Activated CD8-positive, alpha-beta memory T cell treated with anti-CD3 and anti-CD28 coated beads for 4 hours (primary cell): ENCODE results near the gene ESAM.

Experiments
- DNase-seq, 2 donors: peaks; one replicate each; pipeline ENCODE4 v3.0.0-alpha.2; 2020; ENCODE audit warnings: low read depth in 2 of 2

ESAM gene

GRCh38 chr11:124762105-124762623 is at the start of gene ESAM:
TSS of gene ESAM (minus strand) at chr11:124762290. CDS start at chr11:124762154, 136 bp downstream.
- peak; percentile 28 to 46 for DNase-seq

GRCh38 chr11:124811399-124812125 is 49.5 kb upstream of the ESAM start:
- no peak for DNase-seq

- DNase-seq, result no peak
Measured at GRCh38 chr11:124807660-124808270, 45.7 kb upstream of the ESAM start.

GRCh38 chr11:124807201-124807600 is 45.1 kb upstream of the ESAM start:
- DNase-seq, result no peak

- no peak for DNase-seq
Measured at GRCh38 chr11:124804884-124805283, 42.8 kb upstream of the ESAM start.

GRCh38 chr11:124801636-124802312 is 39.7 kb upstream of the ESAM start:
- DNase-seq, result no peak

GRCh38 chr11:124801014-124801413 is 38.9 kb upstream of the ESAM start:
- DNase-seq, result no peak

GRCh38 chr11:124800226-124800929 is 38.3 kb upstream of the ESAM start, which contains the start of gene MSANTD2:
TSS of gene MSANTD2 (minus strand) at chr11:124800406. CDS start at chr11:124800380, 26 bp downstream.
- peak; percentile 53 to 56 for DNase-seq

GRCh38 chr11:124799348-124800225 is 37.5 kb upstream of the ESAM start:
- DNase-seq, result peak in 1 of 2 donors; percentile 2

GRCh38 chr11:124798991-124799347 is 36.9 kb upstream of the ESAM start:
- no peak for DNase-seq

GRCh38 chr11:124796312-124796711 is 34.2 kb upstream of the ESAM start:
- no peak for DNase-seq

GRCh38 chr11:124793466-124794278 is 31.6 kb upstream of the ESAM start:
- no peak for DNase-seq

GRCh38 chr11:124791626-124792341 is 29.7 kb upstream of the ESAM start:
- no peak for DNase-seq

GRCh38 chr11:124788521-124788920 is 26.4 kb upstream of the ESAM start:
- no peak for DNase-seq

GRCh38 chr11:124784051-124784450 is 22.0 kb upstream of the ESAM start:
- no peak for DNase-seq

- DNase-seq, result no peak
Measured at GRCh38 chr11:124783002-124783401, 20.9 kb upstream of the ESAM start.

- no peak for DNase-seq
Measured at GRCh38 chr11:124779568-124779967, 17.5 kb upstream of the ESAM start.

- DNase-seq, result no peak
Measured at GRCh38 chr11:124778281-124778680, 16.2 kb upstream of the ESAM start.

GRCh38 chr11:124776865-124777645 is 15.0 kb upstream of the ESAM start:
- no peak for DNase-seq
